Peyer's patch (tissue), 4 donors: ENCODE measurements around the gene AKAP6.

Experiments
- POLR2A ChIP-seq, 2 donors: fragments of 450-650 bp; IDR thresholded peaks; one replicate each; pipeline ENCODE4 v1.5.1; 2017; ENCODE audit warnings: antibody characterized with exemption in 2 of 2, mild to moderate bottlenecking in 2 of 2, moderate library complexity in 2 of 2
- TF ChIP-seq, protein P1 (sequence below), 6 experiments: fragments of 450-650 bp in 4 of 6; fragments of 200-600 bp in 2 of 6; sonication (generic) in 1 of 6; IDR thresholded peaks; one replicate each; pipeline ENCODE4 v1.5.1; 2017 to 2019; ENCODE audit warnings: antibody characterized with exemption in 6 of 6, mild to moderate bottlenecking in 3 of 6, moderate library complexity in 1 of 6

DNA sequence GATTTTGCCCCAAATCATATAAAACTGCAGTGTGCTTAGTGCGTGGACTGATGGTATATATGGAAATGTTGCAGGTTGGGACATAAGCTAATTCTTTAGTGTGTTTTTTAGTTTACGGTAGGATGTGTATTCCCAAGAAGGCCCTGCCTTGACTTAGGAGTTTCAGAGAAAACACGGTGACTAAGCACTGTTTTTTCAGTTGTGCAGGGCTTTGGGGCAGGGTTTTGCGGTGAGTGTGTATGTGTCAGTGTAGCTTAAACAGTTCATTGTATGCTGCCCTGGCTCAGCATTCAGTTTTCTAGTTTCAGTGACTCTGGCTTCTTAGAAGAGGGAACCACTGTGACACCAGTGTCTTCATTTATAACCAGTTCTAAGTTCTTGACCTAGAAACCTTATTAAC, 101.2 kb downstream of the AKAP6 start:
- TF ChIP-seq, protein P1, sequence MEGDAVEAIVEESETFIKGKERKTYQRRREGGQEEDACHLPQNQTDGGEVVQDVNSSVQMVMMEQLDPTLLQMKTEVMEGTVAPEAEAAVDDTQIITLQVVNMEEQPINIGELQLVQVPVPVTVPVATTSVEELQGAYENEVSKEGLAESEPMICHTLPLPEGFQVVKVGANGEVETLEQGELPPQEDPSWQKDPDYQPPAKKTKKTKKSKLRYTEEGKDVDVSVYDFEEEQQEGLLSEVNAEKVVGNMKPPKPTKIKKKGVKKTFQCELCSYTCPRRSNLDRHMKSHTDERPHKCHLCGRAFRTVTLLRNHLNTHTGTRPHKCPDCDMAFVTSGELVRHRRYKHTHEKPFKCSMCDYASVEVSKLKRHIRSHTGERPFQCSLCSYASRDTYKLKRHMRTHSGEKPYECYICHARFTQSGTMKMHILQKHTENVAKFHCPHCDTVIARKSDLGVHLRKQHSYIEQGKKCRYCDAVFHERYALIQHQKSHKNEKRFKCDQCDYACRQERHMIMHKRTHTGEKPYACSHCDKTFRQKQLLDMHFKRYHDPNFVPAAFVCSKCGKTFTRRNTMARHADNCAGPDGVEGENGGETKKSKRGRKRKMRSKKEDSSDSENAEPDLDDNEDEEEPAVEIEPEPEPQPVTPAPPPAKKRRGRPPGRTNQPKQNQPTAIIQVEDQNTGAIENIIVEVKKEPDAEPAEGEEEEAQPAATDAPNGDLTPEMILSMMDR (IDR thresholded peaks at IDR 0.05) = no peak
- TF ChIP-seq POLR2A (IDR thresholded peaks at IDR 0.05) = no peak
